GM12873 (cell line): ENCODE results near the gene GARIN5A.

Experiments used
- TF ChIP-seq, protein P1 (sequence below): IDR thresholded peaks from 2 replicates; pipeline ENCODE4 v1.5.1; 2012; ENCODE audit warnings: low read depth, mild to moderate bottlenecking, moderate library complexity, low read length, control low read depth; ENCODE audit not compliant: insufficient read depth; ENCODE audit errors: missing control alignments

The GARIN5A gene

DNA sequence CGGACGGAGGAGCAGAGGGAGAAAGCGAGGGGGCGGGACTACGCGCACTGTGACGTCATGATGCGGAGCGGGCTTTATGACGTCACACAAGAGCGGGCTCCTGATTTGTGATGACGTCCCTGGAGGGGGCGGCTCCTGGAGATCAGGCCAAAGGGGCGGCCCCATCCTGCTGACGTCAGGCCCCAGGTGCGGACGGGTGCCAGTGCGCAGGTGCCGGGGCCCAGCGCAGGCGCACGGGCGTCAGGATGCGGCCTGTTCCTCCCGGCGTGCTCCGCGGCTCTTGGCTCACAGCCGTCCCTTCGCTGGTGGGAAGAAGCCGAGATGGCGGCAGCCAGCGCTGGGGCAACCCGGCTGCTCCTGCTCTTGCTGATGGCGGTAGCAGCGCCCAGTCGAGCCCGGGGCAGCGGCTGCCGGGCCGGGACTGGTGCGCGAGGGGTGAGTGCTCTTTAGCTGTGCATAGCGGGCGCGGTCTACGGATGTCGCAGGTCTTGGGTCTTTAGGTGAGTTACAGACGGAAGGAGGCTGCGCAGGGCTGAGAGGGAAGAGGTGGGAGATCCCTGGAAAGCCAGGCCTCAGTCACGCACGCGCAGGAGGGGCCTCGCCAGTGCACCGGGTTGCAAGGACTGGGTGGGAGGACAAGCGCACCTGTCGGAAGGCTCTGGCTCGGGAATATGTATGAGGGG lies at the start of gene GARIN5A, which contains the start of gene EMC10:
Gene GARIN5A (minus strand): TSS at position 625 of the 683 bp plus-strand sequence. CDS start 460 bp downstream, at position 165.
Gene EMC10 (plus strand): TSS at position 284 of the 683 bp plus-strand sequence. CDS start 38 bp downstream, at position 322.
- TF ChIP-seq, protein P1, sequence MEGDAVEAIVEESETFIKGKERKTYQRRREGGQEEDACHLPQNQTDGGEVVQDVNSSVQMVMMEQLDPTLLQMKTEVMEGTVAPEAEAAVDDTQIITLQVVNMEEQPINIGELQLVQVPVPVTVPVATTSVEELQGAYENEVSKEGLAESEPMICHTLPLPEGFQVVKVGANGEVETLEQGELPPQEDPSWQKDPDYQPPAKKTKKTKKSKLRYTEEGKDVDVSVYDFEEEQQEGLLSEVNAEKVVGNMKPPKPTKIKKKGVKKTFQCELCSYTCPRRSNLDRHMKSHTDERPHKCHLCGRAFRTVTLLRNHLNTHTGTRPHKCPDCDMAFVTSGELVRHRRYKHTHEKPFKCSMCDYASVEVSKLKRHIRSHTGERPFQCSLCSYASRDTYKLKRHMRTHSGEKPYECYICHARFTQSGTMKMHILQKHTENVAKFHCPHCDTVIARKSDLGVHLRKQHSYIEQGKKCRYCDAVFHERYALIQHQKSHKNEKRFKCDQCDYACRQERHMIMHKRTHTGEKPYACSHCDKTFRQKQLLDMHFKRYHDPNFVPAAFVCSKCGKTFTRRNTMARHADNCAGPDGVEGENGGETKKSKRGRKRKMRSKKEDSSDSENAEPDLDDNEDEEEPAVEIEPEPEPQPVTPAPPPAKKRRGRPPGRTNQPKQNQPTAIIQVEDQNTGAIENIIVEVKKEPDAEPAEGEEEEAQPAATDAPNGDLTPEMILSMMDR = no peak

DNA sequence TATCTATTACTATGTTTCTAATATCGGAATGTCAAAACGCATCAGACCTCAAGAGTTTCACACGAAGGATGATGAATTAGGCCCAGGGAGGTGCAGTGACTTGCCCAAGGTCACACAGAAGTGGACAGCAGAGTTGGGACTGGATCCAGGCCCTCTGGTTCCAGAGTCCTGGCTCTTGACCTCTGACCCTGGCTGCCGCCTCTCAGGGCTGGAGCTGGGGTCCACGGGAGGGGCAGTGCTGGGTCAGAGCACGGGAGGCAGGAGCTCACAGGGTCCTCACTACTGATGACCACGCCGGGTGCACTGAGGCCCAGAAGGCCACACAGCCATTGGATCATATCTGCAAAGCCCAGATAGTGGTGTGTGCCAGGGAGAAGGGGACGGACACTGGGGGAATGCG lies 46.2 kb upstream of the GARIN5A start:
- TF ChIP-seq, protein P1 = no peak

DNA sequence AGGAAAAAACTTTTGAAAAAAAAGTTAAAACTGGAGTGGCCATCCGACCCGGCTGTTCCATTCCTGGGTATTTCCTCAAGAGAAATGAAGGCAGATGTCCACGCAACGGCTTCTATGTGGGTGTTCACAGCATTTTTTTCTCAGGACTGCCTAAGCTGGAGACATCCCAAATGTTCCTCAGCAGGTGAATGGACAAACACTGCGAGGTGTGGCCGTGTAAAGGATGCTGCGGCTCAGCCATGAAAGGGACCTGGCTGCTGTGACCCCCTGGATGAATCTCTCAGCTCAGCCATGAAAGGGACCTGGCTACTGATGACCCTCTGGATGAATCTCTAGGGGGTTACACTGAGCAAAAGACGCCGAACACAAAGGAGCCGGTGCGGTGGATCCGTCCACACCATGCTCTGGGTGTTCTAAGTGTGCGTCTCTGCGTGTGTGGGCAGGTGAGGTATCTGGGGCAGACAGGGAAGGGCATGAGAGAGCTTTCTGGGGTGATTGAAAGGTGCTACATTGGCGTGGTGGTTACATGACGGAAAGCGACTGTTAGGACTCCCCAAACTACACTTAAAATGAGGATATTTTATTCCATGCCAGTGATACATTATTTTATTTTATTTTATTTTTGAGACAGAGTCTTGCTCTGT lies 44.3 kb upstream of the GARIN5A start:
- TF ChIP-seq, protein P1 = no peak

DNA sequence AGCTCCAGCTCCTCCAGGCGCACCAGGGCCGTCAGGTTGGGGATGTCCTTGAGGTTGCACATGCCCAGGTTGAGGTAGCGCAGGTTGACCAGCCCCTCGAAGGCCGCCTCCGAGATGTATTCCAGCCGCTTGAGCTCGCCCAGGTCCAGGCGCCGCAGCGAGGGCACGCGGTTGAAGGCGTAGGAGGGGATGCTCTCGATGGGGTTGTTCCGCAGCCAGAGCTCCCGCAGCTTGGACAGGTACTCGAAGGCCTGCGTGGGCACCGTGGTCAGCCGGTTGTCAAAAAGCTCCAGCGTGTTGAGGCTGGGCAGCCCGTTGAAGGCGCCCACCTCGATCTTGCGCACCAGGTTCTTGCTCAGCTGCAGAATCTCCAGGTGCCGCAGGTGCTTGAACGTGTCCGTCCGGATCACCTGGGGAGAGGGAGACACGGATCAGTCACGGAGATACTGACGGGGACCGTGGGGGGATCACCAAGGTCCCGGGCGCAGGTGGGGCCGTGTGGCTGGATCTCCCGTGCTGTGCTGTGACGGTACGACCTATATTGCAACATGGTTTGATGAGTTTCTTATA lies 42.4 kb upstream of the GARIN5A start:
- TF ChIP-seq, protein P1 = no peak

DNA sequence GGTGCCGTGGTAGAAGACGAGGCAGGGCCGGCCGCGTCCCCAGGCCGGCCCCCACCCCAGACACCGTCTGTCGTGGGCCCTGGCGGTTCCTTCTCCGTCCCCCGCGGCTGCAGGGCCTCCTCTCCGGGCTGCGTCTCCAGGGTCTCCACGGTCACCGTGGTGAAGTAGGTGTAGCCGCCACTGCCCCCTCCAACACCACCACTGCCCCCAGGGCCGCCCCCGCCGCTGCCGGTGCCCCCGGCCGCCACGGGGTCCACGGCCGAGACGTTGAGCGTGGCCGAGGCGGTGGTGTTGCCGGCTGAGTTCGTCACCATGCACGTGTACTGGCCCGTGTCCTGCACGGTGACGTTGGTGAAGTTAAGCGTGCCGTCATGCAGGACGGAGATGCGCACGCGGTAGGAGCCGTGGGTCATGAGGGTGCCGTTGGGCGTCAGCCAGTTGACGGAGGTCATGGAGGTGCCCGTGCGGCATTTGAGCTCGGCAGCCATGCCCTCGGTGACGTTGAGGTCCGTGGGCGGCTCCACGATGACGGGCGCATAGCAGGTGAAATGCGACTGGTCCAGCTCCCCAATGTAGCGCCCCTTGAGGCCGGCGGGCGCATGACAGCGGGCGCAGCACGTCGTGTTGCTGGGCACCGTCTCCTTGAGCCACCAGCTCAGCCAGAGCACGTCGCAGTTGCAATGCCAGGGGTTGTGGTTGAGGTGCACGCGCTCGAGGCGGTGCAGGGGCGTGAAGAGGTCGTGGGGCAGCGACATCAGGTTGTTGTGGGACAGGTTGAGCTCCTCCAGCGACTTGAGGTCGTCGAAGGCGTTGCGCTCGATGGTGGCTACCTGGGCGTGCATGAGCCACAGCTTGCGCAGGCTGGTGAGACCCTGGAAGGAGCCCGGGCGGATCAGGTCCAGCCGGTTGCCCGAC lies 41.7 kb upstream of the GARIN5A start:
- TF ChIP-seq, protein P1 = peak; percentile 41

DNA sequence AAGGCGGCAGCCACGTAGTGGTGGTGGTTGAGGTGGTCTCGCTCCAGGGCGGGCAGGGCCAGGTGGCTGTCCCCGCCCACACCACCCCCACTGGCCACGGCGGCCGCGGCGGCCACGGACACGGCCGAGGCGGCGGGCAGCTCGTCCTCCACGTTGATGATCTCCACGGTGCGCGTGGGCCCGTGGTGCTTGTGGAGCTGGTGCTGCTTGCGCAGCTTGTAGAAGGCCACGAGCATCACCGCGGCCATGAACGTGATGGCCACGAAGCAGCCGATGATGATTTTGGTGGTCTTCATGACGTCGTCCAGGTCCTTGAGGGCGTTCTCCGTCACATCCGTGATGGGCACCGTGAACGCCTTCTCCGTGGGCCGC lies 41.0 kb upstream of the GARIN5A start:
- TF ChIP-seq, protein P1 = no peak
